Kidney epithelial cell (primary cell): ENCODE data around the gene MLYCD. TPM values are rescaled to one million over a fixed set of nuclear protein-coding genes. Genes with fewer than 3 reads are reported as not detected.

Experiments used
- DNase-seq: peaks from one replicate; pipeline ENCODE4 v3.0.0-alpha.2; 2010; ENCODE audit warnings: low read depth
- H3K27me3 ChIP-seq: 2 replicates; pipeline ENCODE4 v1.6.0; 2011; ENCODE audit warnings: low read length; ENCODE audit not compliant: control insufficient read depth, insufficient read depth
- H3K36me3 ChIP-seq: 2 replicates; pipeline ENCODE4 v1.5.1; 2011; ENCODE audit warnings: low read length; ENCODE audit not compliant: control insufficient read depth, insufficient read depth
- H3K4me3 ChIP-seq: 2 replicates; pipeline ENCODE4 v1.5.1; 2011; ENCODE audit warnings: low read depth, mild to moderate bottlenecking, control low read depth, low read length
- CTCF ChIP-seq: IDR thresholded peaks from 2 replicates; pipeline ENCODE4 v1.5.1; 2011; ENCODE audit warnings: mild to moderate bottlenecking, moderate library complexity, low read length, control low read depth, inconsistent platforms; ENCODE audit not compliant: insufficient read depth, poor library complexity, severe bottlenecking
- total RNA-seq: library from RNA; depleted of rRNA; stranded (reverse); fragments of >200 nt; gene quantifications from 2 replicates; pipeline ENCODE4 v1.2.3, GENCODE V29; 2015

MLYCD gene
- total RNA-seq, 1 donor from 2014 or later, result 3.5 TPM

- no peak for TF ChIP-seq CTCF
- DNase-seq, result peak; percentile 65
- H3K36me3 ChIP-seq, result no peaks in the 10 kb centered on the region
- H3K27me3 ChIP-seq, result peaks cover 7% of the 10 kb centered on the region
- no peak overlapping the region for H3K4me3 ChIP-seq
Measured at GRCh38 chr16:83928341-83929055, 29.6 kb downstream of the MLYCD start.

- Histone ChIP-seq H3K4me3 (no peak overlapping the region), H3K36me3 (no peaks in the 10 kb centered on the region), H3K27me3 (peaks cover 9% of the 10 kb centered on the region)
- TF ChIP-seq CTCF, result no peak
- DNase-seq, result no peak
Measured at GRCh38 chr16:83929811-83930555, 31.1 kb downstream of the MLYCD start.

GRCh38 chr16:83930730-83931500 lies 32.0 kb downstream of the MLYCD start:
- no peak for DNase-seq
- Histone ChIP-seq H3K27me3 (peaks cover 9% of the 10 kb centered on the region), H3K4me3 (no peak overlapping the region), H3K36me3 (no peaks in the 10 kb centered on the region)
- no peak for TF ChIP-seq CTCF

GRCh38 chr16:83931556-83931955 lies 32.6 kb downstream of the MLYCD start:
- DNase-seq, result no peak
- peaks cover 9% of the 10 kb centered on the region for H3K27me3 ChIP-seq
- TF ChIP-seq CTCF, result no peak

GRCh38 chr16:83932304-83932703 lies 33.4 kb downstream of the MLYCD start:
- no peak overlapping the region for H3K4me3 ChIP-seq
- TF ChIP-seq CTCF, result no peak
- peaks cover 9% of the 10 kb centered on the region for H3K27me3 ChIP-seq
- DNase-seq, result no peak
- H3K36me3 ChIP-seq, result no peaks in the 10 kb centered on the region

More at GRCh38 chr16:83931556-83931955, 32.6 kb downstream of the MLYCD start:
- H3K36me3 ChIP-seq, result no peaks in the 10 kb centered on the region
- H3K4me3 ChIP-seq, result no peak overlapping the region
